Stimulated activated CD8-positive, alpha-beta memory T cell treated with anti-CD3 and anti-CD28 coated beads, Interleukin-15, amount 100 ng/mL, for 4 hours (primary cell): ENCODE results near the gene PTDSS2.

Source experiments
- DNase-seq, 2 donors: peaks; one replicate each; pipeline ENCODE4 v3.0.0-alpha.2; 2020; ENCODE audit warnings: low read depth in 2 of 2

The PTDSS2 gene

GRCh38 chr11:490186-490929, 40.3 kb downstream of the PTDSS2 start:
- no peak for DNase-seq

DNA sequence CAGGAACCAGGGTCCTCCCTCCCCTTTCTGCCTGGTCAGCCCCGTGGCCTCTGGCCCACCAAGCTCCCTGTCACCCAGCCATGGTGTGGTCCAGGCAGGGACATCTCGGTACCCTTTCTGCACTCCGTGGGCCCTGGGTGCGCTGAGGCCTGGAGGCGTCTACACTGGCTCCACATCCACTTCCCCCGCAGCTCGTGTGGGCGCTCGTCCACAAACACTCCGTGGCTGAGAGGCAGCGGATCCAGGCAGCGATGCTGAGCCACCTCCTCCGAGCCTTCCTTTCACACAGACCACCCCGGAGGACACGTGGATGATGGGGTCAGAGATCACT, 40.8 kb downstream of the PTDSS2 start:
- DNase-seq: no peak

GRCh38 chr11:491358-491757, 41.3 kb downstream of the PTDSS2 start:
- DNase-seq: no peak

DNA sequence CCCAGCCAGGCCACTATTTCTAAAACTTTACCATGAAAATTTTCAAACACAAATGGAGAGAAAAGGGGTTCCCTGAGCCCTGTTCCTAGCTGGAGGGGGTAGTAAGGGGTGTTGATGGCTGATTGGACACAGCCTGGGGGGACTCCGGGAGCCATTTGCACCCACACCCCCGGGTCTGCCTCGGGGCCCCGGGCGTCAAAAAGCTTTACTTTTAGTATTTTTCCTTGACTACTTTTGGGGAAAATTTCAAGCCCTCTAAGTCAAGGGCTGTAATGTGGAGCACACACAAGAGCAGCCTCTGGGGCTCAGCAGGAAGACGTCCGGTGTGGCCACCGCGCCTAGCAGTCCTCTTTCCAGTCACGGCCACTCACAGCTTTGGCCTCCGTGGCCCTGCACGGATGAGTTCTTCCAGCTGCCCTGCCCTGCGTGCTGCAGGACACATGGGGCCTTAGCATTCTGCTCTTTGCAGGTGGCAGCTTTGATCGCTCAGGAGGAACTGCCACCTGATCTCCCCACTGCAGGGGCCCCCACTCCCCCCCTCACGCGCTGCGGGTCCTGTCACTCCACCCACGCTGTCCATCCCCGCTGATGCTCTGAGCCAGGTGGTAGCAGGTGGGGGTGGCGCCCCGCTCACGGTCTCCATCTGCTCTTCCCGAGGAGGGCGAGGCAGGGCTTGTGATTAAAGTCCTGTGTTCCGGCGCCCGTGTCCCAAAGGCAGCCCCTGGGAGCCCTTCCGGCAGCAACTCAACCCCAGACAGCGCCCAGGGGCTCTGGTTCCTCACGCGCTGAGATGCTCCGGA, 42.5 kb downstream of the PTDSS2 start:
- DNase-seq: no peak

DNA sequence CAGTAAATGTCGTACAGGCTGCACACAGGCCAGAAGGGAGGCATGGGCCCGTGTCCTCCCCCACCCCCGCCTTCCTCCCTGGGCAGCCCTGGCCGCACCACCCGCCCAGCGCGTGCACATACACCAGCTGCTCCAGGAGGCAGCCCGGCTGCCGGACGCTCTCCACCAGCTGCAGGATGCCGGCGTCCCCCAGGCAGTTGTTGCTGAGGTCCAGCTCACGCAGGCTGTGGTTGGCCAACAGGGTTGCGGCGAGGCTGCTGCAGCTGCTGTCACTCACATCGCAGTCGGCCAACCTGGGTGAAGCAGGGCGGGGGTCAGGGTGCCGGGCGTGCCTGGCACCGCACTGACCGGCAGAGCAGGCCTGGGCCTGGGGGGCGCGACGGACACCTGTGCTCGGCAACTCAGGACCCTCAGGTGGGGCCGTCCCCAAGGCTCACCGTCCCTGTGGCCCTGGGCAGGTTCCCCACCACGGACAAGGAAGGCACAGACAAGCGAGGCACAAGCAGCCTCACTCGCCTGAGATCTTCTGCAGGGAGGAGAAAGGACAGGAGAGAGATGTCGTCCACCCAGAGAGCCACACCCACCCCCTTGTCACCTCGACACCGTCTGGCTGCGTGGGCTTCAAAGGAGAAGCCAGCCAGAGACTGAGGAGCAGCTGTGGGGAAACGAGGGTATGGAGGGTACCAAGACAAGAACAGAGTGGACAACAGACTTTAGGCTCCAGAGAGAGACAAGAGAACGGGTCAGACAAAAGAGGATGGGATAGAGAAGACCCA, 44.9 kb downstream of the PTDSS2 start:
- DNase-seq: no peak

GRCh38 chr11:495537-495931, 45.5 kb downstream of the PTDSS2 start:
- DNase-seq: no peak

DNA sequence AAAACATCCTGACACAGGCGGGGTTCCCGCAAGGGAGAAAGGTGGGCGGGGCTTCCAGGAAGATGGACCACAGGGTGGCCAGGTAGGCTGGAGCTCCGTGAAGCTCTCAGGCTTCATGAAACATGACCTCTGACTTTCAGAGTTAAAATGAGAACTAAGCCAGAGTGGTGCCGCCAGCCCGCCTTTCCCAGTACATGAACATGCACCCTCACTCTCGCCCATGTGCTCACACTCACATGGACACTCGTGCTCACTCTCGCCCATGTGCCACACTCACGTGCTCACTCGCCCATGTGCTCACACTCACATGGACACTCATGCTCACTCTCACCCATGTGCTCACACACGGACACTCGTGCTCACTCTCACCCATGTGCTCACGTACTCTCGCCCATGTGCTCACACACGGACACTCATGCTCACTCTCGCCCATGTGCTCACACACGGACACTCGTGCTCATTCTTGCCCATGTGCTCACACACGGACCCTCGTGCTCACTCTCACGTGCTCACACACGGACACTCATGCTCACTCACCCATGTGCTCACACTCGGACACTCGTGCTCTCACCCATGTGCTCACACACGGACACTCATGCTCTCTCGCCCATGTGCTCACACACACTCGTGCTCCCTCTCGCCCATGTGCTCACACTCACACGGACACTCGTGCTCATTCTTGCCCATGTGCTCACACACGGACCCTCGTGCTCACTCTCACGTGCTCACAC, 46.9 kb downstream of the PTDSS2 start:
- no peak for DNase-seq

GRCh38 chr11:497565-498296, 47.7 kb downstream of the PTDSS2 start:
- DNase-seq: no peak

DNA sequence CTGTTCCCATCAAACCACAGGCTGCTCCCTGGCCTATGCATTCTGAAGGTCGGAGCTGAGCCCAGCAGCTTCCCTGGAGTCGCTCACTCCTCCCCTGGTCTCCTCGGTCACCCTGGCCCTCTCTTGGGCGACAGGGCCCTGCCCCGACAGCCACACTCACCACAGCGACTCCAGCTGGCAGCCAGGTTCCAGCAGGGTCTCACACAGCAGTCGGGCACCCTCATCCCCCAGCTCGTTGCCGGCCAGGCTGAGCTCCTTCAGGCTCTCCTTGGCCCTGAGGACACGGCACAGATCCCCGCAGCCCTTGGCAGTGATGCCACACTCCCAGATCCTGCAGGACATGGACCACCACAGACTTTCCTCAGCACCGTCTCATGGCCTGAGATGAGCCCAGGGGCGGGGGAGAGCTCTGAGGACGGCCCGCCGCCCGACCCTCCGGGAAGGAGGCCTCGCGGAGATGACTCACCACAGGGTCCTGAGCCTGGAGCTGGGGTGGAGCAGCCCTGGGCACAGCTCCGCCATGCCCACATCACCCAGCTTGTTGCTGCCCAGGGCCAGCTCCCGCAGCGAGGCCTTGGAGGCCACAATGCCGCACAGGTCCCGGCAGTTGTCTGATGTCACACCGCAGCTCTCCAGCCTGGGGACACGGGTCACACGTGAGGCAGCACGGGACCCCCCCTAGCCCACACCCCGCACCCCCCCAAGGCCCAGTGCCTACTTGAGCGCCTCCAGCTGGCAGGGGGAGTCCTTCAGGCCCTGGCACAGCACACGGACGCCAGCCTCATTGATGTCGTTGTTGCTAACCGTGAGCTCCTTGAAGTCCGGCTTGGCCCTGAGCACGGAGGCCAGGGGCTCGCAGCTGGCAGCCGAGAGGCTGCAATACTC, 48.5 kb downstream of the PTDSS2 start:
- DNase-seq: no peak

DNA sequence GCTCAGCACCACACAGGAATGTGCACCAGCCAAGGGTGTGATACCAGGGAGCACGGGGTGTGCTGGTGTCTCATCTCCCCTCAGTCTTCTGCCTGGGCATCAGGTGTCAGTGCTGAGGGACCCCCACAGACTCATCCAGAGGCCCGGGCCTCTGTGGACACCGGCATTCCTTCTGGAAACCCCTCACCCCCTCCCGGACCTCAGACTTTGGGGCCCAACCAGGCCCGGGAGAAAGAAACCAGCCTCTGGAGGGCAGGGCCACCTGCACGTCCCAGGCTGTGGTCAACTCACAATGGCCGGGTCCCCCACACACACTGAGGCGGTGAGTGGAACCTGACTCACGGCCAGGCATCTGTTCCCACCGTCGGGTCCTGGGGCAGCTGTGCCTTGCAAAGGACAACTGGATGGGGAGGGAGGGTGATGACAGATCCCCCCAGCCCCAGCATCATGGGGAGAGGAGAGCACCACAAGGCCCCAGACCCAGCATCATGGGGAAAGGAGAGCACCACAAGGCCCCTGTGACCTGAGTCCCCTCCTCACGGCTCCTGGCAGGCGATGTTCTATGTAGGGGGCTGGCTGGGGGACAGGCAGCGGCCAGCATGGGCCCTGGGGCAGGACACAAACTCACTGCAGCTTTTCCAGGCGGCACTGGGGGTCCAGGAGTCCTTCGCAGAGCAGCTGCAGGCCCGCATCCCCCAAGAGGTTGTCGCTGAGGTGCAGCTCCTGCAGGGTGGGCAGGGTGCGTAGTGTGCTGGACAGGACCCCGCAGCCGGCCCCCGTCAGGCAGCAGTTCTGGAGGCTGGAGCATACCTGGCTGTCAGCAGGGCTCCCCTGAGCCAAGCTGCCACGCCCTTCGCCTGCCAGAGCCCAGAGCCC, 49.4 kb downstream of the PTDSS2 start:
- DNase-seq: no peak

DNA sequence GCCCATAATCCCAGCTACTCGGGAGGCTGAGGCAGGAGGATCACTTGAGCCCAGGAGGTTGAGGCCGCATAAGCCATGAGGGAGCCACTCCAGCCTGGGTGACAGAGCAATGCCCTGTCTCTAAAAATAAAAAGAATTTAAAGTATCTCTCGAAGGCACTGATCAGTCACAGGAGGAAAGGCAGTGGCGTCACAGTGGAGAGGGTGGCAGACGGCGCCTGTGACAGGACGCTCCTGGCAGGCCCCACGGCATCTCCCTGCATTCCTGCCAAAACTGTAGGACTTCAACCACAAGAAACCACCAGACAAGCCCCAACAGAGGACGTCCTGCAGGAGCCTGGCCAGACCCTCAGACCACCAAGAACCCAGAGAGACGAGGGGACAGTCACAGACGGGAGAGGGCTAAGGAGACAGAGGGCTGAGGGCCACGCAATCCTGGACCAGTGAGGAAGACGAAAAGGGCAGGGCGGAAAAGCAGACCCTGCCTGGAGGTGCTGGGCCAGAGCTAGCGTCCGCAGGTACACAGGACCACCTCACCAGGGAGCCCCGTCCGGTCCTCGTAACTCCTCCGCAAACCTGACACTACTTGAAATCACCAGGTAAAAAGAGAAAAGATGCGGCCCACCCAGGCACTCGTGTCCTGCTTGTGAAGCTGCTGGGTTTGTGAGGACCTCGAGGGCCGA, 51.1 kb downstream of the PTDSS2 start:
- DNase-seq: no peak

GRCh38 chr11:501683-502287, 51.7 kb downstream of the PTDSS2 start:
- no peak for DNase-seq

- DNase-seq: no peak
Measured at GRCh38 chr11:502288-503178, 52.5 kb downstream of the PTDSS2 start.

DNA sequence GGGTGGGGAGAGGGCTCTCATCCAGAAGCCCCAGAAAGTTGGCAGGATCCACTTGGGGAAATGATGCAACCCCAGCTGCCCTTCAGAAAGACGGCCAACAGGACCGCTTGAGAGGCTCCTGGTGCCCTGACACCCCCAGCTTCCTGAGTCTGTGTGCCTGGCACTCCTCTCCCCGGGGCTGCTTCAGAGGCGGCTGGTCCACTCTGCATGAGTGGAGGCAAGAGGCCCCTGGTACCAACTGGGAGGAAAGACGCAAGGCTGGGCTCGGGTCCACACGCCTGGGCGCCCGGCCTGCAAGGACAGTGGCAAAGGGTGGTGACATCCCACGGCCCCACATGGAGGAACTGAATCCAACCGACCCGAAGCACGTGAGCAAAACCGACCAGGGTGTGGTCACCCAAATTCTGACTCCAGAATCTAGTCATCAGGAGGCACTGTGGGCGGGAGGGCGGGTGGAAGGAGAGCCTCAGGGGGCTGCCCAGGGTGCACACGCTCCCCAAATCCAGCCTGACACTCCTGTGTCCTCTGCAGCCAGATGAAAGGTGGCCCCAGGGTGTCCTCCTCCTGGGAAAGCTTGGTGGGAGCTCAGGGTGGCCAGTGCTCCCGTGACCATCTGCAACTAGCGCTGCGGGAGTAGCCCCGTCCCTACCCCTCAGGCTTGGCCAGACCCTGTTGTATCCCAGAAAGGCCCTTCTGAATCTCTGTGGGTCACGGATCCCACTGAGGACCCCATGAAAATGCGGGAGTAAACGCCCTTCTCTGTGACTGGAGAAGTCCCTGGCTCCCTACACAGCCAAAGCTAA, 53.3 kb downstream of the PTDSS2 start:
- DNase-seq: no peak

DNA sequence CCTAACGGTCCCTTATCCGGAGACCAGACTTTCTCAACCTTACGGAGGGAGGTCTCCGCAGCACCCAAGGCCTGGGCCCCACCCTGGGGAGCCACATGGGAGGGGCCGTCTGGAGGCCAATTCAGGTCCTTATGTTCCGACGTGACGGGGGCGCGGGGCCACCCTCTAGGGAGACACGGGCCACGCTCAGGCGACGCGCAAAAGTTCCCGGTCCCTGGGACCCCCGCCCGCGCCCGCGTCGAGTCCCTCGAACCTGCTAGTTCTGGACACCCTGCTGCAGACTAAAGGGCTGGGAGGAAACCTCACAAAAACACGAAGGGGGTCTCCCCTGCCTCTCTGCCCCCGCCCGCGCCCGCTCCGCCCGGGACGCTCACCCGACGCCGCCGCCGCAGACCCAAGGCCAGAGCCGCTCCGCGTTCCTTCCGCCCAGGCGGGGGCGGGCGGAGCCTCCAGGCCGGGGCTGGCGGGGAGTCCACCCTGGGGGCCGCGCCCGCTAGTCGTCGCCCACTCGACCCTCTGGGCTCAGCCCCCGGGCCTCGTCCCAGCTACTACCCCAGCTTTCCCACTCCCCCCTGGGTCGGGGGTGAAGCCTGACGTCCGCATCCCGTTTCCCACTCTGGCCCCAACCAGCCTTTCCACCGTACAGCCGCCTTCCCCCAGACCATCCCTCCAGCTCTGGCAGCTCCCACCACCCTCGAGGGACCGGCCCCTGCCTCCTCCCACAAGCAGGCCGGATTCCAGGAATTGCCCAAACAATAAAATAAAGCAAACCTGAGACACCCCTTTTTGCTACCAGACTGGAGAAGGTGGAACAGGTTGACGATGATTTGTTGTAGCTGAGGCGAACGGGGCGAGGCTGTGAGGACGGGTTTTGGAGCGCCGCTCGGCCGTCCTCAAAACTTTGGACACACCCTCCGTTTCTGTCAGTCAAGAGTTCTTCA, 54.2 kb downstream of the PTDSS2 start:
- DNase-seq: no peak
